ENCODE data around the gene WDR33.
"Not testable (repeated sequence)": the region's sequence is repeated elsewhere in the genome, so short reads cannot be mapped to it uniquely, and the experiment has no call there.

Gene WDR33

DNA sequence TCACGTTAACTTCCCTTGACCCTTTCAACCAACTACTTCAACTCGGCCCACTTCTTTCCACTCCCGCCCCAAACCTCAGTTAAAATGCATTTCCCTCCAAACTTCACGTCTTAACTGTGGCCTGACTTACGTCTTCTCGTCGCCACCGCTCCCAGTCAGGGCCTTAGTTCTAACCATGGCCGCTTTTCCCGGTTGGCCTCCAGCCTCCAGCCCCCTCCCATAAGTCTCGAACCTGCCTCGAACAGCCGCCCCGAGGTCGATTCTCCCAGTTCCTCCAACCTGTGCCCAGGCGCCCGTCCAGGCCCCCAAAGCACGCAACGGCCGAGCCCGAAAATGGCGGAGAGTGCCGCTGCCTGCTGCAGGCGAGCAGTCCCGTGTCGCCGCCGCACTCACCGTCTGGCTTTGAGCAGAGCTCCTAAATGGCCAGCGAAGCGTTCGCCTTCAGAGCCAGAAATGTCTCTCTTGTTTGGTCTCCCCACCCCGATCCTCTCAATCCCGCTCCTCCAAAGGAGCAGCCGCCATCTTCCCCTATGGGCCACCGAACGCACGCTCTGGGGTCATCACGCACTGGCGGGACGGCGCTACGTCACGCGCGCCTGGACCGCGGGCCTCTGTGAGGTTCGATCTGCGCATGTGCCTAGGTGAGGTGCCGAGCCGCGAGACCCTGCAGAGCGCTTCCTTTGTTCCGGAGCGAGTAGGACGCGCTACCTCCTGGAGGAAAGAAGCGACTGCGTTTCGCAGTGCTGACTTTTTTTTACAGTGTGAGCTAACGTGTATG is at the start of gene WDR33:
Gene WDR33 (minus strand): TSS at position 553 of the 778 bp plus-strand sequence. CDS start 40,190 bp downstream, outside the sequence.
- peak; percentile 86 to 89 for DNase-seq (ENCODE audit: low read depth in 2 of 2, low spot score in 1 of 2)

DNA sequence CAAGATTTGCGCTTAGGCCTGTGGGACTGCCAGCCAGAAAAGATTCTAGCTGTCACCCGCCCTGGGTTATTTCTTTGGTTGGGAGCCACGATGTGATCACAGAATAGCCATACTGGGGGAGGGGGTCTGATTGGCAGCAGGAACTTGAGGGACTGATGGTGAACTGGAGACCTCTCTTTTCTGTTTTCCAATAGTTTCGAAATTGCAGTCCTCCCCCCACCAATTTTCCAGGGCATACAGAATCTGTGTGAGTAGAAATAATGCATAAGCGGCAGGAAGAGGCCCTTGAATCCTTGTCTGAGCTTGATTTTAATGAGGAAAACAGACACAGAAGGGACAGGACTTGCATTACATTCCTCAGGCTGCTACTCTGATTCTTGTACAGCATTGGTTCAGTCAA is 49.2 kb upstream of the WDR33 start:
- DNase-seq (ENCODE audit: low read depth in 2 of 2, low spot score in 1 of 2), result no peak

DNA sequence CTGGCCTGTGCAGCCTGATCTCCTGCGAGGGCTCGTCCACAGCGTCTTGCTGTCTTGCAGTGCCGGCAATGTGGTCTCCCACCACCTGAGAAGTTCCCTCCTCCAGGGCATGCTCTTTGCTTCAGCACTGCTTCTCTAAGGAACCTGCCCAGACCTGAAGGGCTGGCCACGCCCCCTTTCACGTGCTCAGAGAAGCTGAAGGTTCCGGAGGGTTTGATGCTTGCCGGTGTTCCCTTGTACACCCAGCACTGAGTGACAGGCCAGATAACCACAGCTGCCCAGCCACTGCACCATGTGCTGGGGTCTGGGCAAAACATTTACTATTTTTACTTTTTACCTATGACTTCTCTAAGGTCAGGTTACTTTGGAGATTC is 48.7 kb upstream of the WDR33 start:
- peak; percentile 38 to 42 for DNase-seq (ENCODE audit: low read depth in 2 of 2, low spot score in 1 of 2)

DNA sequence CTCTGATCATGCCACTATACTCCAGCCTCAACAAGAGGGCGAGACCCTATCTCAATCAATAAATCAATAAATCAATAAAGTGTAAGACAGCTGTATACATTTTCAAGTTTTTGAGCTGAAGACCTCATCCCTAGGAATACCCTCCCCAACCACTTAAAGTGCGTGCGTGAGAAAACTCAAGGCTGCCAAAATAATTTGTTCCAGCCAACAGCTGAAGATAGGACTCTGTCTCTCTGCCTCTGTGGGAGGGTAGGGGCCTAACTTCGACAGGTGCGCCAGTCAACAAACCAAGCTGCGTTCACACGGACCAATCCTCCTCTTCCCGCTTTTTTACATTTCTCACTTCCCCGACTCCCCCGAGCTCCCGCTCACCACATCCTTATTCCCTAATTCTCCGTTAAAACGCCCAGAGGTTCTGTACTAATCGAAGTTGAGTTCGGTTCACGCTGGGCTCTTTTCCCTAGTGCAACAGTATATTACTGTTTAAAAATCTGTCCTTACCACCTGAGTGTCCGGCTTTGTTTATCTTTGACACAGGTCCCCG is 46.4 kb upstream of the WDR33 start:
- no peak for DNase-seq (ENCODE audit: low read depth in 2 of 2, low spot score in 1 of 2)

DNA sequence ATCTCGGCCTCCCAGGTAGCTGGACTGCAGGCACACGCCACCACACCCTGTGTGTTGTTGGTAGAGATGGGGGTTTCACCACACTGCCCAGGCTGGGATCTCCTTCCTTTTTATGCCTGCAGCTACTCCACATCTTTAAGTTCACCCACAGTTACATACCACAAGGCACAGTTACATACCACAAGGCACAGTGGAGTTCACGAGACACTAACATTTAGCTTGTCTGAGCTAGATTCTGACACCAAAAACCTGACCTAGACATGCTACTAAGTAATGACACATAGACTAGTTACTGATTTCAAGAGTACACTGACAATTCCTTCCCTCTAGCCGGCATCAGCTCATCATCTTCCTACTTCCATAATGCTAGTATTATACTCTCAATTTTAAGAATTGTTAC is 42.7 kb upstream of the WDR33 start:
- no peak for DNase-seq (ENCODE audit: low read depth in 2 of 2, low spot score in 1 of 2)

DNA sequence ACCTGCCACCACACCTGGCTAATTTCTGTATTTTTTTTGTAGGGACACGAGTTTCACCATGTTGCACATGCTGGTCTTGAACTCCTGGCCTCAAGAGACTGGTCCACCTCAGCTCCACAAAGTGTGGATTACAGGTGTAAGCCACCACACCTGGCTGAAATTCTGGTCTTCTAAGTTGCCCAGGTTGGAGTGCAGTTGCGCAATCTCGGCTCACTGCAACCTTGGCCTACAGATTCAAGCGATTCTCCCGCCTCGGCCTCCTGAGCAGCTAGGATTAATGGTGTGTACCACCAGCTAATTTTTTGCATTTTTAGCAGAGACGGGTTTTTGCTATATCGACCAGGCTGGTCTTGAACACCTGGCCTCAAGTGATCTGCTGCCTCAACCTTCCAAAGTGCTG is 41.4 kb upstream of the WDR33 start:
- no peak for DNase-seq (ENCODE audit: low read depth in 2 of 2, low spot score in 1 of 2)

DNA sequence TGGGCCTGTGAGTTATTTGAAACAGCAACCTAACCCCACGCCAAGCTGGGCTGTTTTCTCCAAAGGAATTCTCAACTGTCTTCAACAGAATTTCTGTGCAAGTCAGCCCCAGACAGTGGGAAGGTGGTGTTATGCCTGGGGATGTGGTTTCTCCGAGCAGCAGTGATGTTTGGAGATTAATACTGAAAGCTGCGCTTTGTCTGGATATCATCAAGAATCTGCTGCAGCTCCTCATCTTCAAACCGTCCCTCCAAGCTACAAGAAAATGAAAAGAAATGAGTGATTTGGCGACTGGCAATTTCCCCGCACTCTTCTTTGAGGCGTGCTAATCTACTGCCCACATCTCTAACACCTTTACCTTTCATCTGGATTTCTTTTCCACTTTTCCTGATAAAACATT is 37.0 kb upstream of the WDR33 start:
- DNase-seq (ENCODE audit: low read depth in 2 of 2, low spot score in 1 of 2), result no peak

DNA sequence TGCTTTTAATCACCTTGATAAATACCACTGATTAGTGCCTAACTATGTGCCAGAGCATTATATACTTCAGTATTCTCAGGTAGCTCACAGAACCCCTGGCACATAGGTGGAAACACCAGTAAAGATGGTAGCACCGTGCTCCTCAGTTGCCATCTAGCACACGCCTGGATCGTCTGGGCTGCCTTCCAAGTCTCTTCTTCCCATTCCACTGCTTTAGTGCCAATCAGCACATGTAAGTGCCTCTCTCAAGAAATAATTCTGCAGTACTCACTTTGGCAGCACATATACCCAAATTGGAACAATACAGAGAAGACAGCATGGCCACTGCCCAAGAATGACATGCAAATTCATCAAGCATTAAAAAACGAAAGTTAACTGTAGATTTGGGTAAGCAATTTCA is 34.0 kb upstream of the WDR33 start:
- no peak for DNase-seq (ENCODE audit: low read depth in 2 of 2, low spot score in 1 of 2)

DNA sequence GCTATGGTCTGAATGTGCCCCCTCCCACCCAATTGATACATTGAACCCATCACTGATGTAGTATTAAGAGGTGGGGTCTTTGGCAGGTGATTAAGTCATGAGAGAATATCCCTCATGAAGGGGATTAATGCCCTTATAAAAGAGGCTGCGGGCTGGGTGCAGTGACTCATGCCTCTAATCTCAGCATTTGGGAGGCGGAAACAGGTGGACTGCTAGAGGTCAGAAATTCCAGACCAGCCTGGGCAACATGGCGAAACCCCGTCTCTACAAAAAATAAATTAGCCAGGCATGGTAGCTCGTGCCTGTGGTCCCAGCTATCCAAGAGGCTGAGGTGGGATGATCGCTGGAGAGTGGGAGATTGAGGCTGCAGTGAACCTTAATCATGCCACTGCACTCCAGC is 32.7 kb upstream of the WDR33 start:
- DNase-seq (ENCODE audit: low read depth in 2 of 2, low spot score in 1 of 2), result no peak

DNA sequence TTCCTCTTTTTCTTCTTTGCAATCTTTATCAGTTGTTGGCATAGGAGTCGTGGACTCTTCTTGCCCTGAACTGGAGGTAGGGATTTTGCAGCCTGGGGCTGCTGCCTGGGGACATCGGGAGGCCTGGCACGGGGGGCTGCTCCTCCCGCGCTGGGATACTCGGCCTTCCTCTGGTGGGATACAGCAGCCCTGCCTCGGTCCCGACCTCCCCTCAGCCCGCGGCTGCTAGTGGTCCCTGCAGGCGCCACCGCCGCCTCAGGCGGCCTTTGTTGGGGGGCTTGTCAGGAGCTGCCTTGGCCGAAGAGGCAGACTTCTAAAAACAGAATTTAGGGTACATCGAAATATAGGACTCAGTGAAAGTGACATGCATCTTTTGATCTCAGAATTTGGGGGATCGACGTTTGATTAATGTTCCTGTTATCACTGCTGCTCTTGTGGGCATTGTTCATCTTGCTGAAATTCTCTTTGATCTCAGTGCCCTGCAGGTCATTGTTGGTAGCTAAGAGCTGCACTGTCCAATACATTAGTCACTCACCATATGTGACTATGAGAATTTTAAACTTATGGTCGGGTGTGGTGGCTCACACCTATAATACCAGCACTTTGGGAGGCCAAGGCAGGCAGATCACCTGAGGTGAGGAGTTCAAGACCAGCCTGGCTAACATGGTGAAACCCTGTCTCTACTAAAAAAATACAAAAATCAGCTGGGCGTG is 30.7 kb upstream of the WDR33 start:
- DNase-seq (ENCODE audit: low read depth in 2 of 2, low spot score in 1 of 2), result no peak

DNA sequence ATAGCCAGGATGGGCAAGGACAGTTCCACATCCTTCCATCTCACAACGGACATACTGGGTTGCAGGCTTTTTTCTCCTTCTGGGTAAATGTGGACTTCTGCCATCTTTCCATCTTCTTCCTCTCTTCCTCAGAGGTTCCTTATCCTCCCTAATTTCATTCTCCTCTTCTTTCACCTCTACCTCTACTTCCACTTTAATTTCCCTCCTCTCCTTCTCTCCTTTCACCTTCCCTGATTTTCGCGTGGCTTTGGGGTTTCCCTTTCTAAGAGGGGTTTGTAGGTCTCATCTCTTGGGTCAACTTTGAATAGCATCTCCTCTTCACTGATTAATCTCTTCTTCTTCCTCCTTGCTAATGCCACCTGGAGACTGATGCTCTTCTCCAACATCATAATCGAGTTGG is 29.9 kb upstream of the WDR33 start:
- no peak for DNase-seq (ENCODE audit: low read depth in 2 of 2, low spot score in 1 of 2)

DNA sequence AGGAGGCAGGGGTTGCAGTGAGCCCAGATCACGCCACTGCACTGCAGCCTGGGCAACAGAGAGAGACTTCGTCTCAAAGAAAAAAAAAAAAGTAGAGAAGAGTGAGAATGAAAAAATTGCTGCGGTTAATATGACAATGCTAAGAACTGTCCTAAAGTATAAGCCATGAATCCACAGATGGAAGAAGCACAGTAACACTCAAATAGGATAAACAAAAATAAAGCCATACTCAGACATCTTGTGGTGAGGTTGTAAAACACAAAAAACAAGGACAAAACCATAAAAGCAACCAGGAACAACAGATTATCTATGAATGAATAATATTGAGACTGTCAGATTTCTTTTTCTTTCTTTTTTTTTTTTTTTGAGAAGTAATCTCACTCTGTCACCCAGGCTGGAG is 24.0 kb upstream of the WDR33 start:
- DNase-seq (ENCODE audit: low read depth in 2 of 2, low spot score in 1 of 2), result no peak

DNA sequence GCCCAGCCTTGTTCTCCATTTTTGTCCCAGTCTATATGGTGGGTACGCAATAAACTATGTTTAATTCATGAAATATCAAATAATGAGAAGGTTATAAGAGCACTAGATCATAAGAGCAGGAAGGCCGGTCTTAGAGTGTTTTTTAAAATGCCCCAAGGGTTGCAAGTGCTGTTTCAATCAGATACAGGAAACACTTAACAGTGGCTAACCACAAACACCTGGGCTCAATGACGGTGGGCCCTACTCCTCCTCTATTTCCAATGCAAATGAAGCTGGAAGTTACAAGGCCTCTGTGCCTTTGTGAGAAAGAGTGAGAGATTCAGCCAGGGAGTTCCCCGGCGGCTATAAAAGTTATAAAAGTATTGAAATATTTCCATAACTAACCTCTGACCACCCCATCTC is 18.9 kb upstream of the WDR33 start:
- DNase-seq (ENCODE audit: low read depth in 2 of 2, low spot score in 1 of 2), result peak; percentile 24 to 27

DNA sequence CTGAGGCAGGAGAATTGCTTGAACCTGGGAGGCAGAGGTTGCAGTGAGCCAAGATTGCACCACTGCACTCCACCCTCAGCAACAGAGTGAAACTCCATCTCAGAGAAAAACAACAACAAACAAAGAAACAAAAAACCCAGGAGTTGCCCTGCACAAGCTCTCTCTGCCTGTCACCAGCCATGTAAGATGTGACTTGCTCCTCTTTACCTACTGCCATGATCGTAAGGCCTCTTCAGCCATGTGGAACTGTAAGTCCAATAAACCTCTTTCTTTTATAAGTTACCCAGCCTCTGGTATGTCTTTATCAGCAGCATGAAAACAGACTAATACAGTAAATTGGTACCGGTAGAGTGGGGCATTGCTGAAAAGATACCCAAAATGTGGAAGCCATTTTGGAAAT is 15.7 kb upstream of the WDR33 start:
- DNase-seq (ENCODE audit: low read depth in 2 of 2, low spot score in 1 of 2), result not testable (repeated sequence)

DNA sequence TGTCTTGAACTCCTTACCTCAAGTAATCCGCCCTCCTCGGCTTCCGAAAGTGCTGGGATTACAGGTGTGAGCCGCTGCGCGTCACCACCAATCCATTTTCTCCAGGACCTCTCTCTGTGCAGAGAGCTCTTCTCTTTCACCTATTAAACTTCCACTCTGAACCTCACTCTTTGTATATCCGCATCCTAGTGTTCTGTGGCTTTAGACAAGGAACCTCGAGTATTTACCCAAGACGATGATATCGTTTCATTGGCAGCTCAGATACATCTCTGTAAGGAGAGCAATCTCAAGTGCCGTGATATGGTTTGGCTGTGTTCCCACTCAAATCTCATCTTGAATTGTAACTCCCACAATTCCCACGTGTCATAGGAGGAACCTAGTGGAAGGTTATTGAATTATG is 15.1 kb upstream of the WDR33 start:
- DNase-seq (ENCODE audit: low read depth in 2 of 2, low spot score in 1 of 2), result no peak

DNA sequence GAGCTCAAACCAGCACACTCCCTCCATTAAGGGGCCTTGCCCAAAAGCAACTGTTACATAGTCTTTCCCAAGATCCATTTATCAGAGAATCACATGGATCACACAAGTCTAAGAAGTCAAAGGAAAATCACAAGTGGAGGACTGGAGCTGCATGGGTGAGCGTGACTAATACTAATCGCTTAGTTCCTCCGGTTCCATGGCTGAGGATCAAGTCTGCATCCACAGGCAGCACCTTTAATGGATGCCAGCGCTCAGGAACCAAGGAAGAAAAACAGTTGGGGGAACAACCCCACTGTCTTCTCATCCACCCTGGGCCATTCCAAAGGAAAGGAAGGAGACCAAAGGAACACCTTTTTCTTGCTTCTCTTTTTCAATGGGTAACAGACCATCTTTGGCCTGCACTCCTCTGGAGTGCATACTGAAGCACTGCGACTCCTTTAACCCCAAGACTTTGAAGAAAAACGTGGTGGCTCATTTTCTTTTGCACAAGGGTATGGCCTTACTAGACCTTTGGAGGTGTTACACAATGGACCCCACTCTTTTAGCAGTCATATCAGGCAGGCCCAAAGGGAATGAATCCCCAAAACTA is 9.2 kb upstream of the WDR33 start:
- no peak for DNase-seq (ENCODE audit: low read depth in 2 of 2, low spot score in 1 of 2)

DNA sequence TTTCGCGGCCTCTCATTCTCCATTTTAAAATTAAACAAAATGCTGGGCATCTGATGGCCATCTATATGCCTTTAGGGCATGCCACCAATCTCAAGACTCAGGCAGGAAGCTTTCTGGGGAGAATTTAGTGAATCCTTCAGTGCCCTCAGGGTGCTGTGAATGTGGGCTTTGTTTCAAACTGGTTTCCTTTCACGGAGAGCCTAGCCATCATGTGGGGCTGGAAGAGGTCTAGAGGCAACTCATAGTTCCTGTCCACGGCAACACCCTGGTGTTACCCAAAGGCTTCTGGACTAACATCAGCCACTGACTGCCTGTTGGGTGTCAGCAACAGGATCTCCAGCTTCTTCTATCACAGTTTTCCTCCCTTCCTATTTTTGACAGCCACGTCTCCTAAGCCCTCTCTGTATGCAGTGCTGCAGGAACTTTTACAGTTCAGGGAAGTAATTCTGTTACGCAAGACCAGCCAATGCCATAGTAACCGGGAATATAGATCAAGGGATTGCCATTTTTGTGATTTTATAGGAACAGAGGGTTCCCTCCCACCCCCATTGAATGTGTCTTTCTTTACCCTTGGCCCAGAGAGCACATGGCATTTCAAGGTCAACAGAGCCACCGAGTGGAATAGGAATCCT is 7.9 kb upstream of the WDR33 start:
- no peak for DNase-seq (ENCODE audit: low read depth in 2 of 2, low spot score in 1 of 2)

DNA sequence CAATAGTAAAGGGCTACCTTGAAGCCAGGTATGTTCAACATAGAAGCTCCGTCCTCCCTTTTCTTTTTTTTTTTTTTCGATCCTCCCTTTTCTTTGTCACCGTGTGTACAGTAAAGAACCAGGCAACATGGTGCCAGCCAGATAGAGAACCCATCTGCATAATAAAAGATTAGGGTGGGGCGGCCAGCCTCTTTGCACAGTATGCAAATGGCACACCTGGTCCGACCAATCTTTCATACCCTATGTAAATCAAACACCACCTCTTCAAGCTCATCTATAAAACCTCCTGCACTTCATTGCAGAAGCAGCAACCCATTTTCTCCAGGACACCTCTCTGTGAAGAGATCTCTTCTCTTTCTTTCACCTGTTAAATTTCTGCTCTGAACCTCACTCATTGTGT is 7.3 kb upstream of the WDR33 start:
- DNase-seq (ENCODE audit: low read depth in 2 of 2, low spot score in 1 of 2), result no peak

DNA sequence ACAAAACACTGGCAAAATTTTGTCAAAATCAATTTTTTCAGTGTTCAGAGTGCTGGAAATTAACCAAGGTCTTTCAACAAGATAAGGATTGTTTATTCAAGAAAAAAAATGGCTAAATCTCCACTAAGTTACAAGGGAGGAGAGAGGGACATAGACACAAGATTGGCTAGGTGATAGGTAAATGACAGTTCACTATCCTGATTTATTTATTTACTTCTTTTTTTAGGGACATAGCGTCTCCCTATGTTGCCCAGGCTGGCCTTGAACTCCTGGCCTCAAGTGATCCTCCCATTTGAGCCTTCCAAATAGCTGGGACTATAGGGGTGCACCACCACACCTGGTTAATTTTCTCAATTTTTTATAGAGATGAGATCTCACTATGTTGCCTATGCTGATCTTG is 3.7 kb upstream of the WDR33 start:
- DNase-seq (ENCODE audit: low read depth in 2 of 2, low spot score in 1 of 2), result no peak

DNA sequence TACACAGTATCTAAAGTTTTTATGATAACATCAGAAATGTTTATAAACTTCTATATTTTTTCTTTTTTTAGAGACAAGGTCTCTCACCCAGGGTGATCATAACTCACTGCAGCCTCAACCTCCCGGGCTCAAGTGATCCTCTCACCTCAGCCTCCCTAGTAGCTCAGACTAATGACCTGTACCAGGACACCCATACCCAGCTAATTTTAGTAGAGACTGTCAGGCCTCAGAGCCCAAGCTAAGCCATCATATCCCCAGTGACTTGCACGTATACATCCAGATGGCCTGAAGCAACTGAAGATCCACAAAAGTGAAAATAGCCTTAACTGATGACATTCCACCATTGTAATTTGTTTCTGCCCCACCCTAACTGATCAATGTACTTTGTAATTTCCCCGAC is 1.5 kb upstream of the WDR33 start:
- not testable (repeated sequence) for DNase-seq (ENCODE audit: low read depth in 2 of 2, low spot score in 1 of 2)

DNA sequence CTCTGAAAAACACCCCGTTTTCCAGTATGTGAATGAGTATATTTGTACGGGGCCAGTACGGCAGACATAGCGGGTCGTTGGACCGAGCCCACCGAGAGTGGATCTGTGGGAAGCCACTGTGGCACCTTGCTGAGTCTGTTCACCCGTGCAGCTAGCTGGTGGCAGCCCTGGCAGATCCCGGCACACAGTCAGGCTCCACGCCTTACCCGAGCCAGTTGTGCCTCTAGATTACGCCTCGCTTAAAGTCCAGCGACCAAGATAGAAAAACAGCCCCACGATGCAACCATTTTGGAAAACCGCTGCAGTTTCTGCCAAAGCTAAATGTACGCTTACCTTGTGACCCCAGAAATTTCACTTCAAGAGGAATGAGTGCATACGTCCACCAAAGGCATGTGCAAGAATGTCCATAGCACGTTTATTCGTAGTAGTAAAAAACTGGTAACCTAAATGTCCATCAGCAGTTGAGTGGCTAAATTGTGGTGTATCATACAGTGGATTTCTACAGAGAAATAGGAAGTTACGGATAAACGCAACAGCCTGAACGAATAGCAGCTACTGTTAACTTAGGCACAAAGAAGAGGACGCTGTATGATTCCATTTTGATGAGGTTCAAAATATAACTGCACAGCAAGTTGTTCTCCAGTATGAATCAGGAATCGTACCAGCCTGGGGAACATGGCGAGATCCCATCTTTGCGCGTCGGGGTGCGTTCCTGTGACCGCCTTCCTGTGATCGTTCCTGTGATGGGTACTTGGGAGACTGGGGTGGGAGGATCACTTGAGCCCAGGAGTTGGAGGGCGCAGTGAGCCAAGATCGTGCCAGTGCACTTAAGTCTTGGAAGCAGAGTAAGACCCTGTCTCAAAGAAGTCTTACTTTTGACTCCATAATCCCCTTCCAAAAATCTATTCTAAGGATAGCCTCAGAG is 688 bp upstream of the WDR33 start:
- DNase-seq (ENCODE audit: low read depth in 2 of 2, low spot score in 1 of 2), result no peak

Data from stimulated activated CD8-positive, alpha-beta memory T cell treated with anti-CD3 and anti-CD28 coated beads, Interleukin-4, amount 100 ng/mL, for 4 hours (primary cell).